Measurements from ENCODE around the gene CCSER2.

DNA sequence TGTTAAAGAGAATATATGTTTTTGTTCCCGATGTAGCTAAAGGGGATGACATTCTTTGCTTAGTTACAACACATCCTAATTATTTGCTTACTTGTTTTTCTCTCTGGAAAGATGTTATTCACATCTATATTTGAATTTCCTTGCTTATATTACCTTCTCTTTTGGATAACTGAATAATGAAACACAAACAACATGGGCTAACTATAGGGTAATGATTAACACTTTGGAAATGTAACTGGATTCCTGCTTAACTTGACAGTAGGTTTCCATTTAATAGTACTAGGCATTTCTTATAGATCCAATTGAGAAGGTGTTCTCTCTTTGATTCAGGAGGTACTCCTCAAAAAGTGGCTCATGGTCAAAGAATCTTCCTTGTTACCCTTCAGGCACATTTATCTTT, 141.1 kb downstream of the CCSER2 start:
- TF ChIP-seq EZH2 (IDR thresholded peaks at IDR 0.05; ENCODE audit: insufficient read depth, poor library complexity, severe bottlenecking), result no peak
- no peak for TF ChIP-seq EZH2phosphoT487 (IDR thresholded peaks at IDR 0.05; ENCODE audit: insufficient read depth, low read depth)
